ENCODE measurements around the gene LCN12.

- no peak for TF ChIP-seq CTCF (IDR thresholded peaks at IDR 0.05)
- TF ChIP-seq POLR2AphosphoS5 (IDR thresholded peaks at IDR 0.05) = no peak
- TF ChIP-seq POLR2A (IDR thresholded peaks at IDR 0.05) = no peak
Measured at GRCh38 chr9:136995362-136995761, 43.3 kb downstream of the LCN12 start.
